ENCODE results near the gene ANKRD39.
A peak's percentile ranks its signal among the peaks of the same experiment; 100 is the strongest.
"Not testable (repeated sequence)": the region's sequence is repeated elsewhere in the genome, so short reads cannot be mapped to it uniquely, and the experiment has no call there.

ANKRD39 gene

DNA sequence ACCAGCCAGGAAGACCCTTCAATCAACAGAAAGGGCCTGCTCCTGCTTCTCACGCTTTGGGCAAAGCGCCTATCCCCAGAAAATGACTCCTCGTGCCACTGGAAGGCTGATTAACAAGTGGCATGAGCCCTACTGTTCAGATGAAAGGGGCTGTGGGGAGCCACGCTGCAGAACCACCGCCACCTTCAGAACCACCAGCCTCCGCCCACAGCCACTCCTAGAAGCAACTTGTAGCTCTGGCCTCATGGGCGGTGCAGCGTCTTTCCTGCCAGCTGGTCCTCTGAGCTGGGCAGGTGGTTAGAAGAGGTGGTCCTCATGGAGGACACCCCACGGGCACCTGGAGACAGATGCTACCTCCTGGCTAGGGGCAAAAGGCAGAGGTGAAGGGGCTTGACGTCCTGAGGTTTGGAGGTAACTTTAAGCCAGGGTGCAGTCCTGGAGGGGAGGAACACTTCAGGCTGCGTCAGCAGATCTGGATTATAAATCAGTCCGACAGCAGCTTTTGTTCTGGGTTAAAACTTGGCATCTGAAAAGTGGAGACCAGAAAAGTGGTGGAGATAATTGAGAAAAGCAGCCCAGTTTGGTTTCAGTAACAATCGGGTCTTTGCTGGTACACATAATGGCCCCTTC is 12.9 kb upstream of the ANKRD39 start:
- peak; percentile 66 for DNase-seq

GRCh38 chr2:96869822-96870625 is 12.2 kb upstream of the ANKRD39 start, which contains the start of gene SEMA4C:
TSS of gene SEMA4C (minus strand) at chr2:96870080. CDS start at chr2:96867886, 2,194 bp downstream.
- peak; percentile 77 for DNase-seq

DNA sequence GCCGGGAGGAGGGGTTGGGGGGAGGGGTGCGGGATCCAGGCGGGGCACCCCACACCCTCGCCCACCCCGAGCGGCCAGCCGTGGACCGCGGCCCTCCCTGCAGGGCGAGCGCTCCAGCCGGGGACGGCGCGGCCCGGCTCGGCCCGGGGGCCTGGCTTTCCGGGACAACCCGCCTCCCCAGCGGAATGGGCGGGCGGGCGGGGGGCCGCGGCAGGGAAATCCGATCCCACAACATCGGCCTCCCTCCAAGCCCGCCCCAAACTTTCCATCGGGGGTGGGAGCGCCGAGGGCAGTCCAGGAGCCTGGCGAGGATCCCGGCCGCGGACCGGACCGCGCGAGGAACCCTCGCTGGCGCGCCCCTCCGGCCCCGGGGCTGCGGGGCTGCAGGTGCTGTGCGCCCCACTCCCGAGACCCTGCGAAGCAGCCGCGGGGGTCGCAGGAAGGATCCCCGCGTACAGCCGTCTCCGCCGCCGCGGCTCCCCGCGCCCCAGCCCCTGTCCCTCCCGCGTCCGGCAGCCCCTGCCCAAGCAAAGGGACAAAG is 11.5 kb upstream of the ANKRD39 start:
- DNase-seq: peak; percentile 61

DNA sequence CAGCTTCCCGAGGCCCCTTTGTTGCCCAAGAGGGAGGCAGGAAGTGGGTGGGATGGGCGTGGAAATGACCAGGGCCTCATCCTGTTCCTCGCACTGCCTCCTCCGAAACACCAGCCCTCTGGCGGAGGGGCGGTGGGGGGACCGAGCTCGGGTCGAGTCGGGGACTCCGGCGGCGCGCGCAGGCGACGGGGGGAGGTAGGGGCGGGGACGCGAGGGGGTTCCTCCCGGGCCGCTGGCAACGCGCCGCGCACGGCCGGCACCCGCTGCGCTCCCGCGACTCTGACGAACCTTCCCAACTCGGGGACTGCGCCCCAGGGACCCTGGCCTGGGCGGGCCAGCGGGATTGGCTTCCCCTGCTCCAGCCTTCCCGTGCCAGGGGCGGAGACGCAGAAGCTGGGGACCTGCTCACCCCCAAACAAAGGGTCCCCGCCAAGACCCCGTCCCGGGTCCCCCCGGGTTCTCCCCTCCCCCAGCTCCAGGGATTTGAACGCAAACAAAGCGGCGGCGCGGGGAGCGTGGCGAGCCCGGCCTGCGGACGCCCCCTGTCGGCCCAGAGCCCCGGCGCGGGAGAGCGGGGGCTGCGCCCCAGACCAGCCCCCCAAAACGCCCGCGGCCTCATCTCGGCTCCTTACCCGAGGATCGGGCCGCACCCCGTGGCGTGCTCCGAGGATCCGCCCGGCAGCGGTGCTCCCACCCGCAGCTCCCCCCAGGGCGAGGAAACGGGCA is 10.9 kb upstream of the ANKRD39 start:
- peak; percentile 63 for DNase-seq

GRCh38 chr2:96867756-96868554 is 10.1 kb upstream of the ANKRD39 start:
- no peak for DNase-seq

GRCh38 chr2:96866986-96867755 is 9.4 kb upstream of the ANKRD39 start:
- DNase-seq: no peak

DNA sequence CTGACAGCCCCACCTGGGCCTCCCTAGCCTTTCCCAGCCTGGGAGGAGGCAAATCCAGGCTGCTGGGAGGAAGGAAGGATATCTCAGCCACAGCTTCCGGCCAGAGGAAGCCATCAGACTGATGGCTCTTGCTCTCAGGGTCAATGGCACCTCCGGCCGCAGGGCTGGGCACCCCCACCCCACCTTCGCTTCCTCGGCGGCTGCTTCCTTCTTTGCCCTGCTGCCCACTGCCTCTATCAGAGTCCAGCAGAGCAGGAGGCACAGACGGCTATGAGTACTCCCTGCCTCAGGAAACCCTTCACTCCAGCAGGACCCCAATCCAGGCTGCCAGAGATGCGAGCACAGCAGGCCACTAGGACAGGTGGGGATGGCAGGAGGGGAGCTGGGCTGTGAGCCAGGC is 8.8 kb upstream of the ANKRD39 start:
- DNase-seq: no peak

- no peak for DNase-seq
These were observed 8.3 kb upstream of the ANKRD39 start for GRCh38 chr2:96866149-96866548.

- no peak for DNase-seq
These were observed 7.8 kb upstream of the ANKRD39 start for GRCh38 chr2:96865654-96866053.

- DNase-seq: no peak
These were observed 6.7 kb upstream of the ANKRD39 start for GRCh38 chr2:96864343-96865091.

GRCh38 chr2:96863575-96864342 is 5.9 kb upstream of the ANKRD39 start:
- DNase-seq: no peak

DNA sequence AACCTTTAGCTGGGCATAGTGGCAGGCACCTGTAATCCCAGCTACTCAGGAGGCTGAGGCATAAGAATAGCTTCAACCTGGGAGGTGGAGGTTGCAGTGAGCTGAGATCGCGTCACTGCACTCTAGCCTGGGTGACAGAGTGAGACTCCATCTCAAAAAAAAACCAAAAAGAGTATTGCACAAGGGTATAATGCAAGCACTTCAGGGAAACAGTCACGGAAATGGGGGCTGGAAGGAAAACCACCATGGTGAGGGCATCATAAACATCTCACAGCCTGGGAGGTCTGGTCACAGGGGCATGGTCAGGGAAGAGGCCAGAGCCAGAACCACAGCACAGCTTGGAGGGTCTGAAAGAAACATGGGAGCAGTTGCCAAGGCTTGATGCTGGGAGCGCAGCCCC is 5.2 kb upstream of the ANKRD39 start:
- DNase-seq: not testable (repeated sequence)

- DNase-seq: no peak
These were observed 3.3 kb upstream of the ANKRD39 start for GRCh38 chr2:96861074-96861473.

- no peak for DNase-seq
These were observed 2.5 kb upstream of the ANKRD39 start for GRCh38 chr2:96860065-96861029.

- DNase-seq: no peak
These were observed 1.9 kb upstream of the ANKRD39 start for GRCh38 chr2:96859681-96860064.

DNA sequence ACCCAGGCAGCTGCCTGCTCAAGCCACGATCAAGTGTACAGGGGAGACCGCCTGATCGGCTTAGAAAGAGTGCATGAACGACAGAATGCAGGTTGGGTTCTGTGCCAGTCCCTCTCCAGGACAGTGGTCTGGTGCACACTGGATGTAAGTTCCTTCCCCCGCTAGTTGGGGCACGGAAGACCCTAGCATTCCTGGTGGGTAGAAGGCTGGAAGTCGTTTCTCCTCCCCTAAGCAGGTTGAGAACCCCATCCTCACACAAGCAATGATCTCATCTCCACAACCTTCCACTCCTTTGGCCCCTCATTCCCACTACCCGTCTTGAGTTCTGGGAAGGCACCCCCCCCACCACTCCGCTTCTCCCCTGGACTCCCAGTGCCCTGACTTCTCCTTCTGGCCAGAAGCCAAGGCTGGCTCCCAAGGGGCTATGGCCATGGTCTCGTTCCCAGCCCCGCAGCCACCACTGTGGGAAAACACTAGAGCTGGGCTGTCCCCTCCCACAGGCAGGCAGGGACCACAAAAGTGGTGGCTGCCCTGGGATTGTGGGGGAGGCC is 1.4 kb upstream of the ANKRD39 start:
- DNase-seq: no peak

GRCh38 chr2:96856776-96857666 is 795 bp downstream of the ANKRD39 start:
- DNase-seq: peak; percentile 28

DNA sequence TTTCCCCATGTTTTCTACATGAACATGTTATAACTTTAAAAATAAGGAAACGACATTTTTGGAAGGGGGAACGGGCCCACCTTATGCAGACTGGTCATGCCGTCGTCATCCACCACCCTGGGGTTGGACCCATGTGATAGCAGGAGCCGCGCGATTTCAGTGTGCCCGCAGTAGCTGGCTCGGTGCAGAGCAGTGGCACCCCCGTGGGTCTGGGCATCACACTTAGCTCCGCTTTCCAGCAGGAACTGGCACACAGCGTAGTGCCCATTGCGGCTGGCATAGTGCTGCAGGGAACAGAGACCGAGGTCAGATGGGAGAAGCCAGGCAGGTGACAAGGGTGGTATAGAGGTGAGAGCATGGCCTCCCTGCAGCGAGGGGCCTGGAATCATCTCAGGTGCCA is 4.5 kb downstream of the ANKRD39 start:
- DNase-seq: no peak

Measured in midbrain (tissue), 1 donor.